ENCODE measurements around the gene RFC2.

The RFC2 gene

DNA sequence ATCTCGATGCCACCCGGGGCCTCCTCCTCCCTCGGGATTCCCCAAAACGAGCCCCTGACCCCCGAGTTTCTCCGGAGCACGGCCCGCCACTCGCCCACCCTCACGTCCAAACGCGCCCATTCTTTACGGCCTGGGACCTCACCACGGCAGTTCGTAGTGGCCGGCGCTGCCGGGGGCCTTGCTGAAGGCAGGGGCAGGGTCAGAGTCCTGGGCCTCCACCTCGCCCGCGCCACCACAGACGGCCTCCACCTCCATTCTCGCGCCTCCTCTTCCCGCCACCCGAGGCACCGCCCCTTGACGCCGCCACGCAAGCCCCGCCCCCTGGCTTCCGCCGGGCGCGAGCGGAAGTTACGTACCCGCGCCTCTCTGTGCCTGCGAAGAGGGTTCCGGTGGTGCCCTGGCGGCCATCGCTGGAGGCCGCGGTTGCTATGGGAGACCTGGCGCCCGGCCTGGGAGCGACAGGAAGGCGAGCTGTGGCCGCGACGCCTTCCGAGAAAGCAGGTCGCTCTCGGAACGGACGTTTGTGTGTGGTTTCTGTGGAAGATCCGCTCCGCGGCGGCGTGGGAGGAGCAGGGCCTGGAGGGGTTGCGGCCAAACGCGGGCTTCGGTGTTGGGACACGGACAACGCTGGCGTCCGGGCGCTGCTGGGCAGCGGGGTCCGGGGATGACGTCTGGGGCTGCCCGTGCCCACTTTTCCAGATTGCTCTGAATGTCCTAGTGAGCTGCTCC is at the start of gene RFC2:
TSS of gene RFC2 (minus strand) at position 271 of the 729 bp plus-strand sequence. CDS start at position 255, 16 bp downstream.
- FAIRE-seq (no peak), DNase-seq (ENCODE audit: insufficient read length, low spot score) (peak; percentile 95)
- TF ChIP-seq POLR2A (IDR thresholded peaks at IDR 0.05; ENCODE audit: low read depth, low read length), result peak; percentile 80

GRCh38 chr7:74302745-74303221 is 48.6 kb upstream of the RFC2 start:
- DNase-seq (ENCODE audit: insufficient read length, low spot score) (no peak), FAIRE-seq (no peak)
- TF ChIP-seq POLR2A (IDR thresholded peaks at IDR 0.05; ENCODE audit: low read depth, low read length), result no peak

GRCh38 chr7:74300926-74301325 is 46.7 kb upstream of the RFC2 start:
- FAIRE-seq (no peak), DNase-seq (ENCODE audit: insufficient read length, low spot score) (no peak)
- no peak for TF ChIP-seq POLR2A (IDR thresholded peaks at IDR 0.05; ENCODE audit: low read depth, low read length)

GRCh38 chr7:74299401-74299800 is 45.2 kb upstream of the RFC2 start:
- no peak for DNase-seq (ENCODE audit: insufficient read length, low spot score)
- no peak for FAIRE-seq
- TF ChIP-seq POLR2A (IDR thresholded peaks at IDR 0.05; ENCODE audit: low read depth, low read length), result no peak

GRCh38 chr7:74297516-74298233 is 43.5 kb upstream of the RFC2 start:
- FAIRE-seq (no peak), DNase-seq (ENCODE audit: insufficient read length, low spot score) (no peak)
- no peak for TF ChIP-seq POLR2A (IDR thresholded peaks at IDR 0.05; ENCODE audit: low read depth, low read length)

DNA sequence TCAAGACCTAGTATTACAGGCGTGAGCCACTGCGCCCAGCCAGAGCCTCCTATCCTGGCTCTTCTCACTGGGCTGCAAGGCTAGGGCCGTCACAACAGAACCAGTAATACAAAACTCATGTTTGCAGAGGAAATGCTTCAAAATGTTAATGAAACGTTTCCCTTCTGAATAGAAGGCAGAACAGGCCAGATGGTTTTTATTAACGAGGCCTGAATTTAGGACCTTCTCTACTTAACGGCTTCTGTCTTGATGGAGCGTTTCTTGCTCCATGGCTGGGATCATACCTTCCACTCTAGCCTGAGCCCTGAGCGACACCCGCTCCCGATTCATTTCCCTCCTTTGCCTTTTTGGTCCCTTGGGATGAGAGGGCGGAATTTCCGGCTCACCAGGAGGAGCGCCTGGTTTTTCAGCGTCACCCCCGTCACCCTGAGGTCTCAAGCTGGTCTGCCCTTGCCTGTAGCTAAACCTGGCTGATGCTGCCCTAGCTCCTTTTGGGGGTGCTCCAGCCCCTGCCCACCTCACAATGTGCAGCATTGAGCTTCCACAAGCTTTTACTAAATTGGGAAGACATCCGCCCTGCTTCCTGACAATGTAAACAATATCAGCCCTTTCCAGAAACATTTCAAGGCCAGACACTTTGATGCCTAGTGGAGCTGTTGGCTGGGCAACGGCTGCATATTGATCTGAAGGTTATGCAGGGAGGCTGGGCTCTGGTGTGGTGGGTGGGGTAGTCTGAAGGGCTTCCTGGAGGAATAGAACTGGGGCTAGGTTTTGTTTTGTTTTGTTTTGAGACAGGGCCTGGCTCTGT is 40.2 kb upstream of the RFC2 start:
- DNase-seq (ENCODE audit: insufficient read length, low spot score) (no peak), FAIRE-seq (no peak)
- no peak for TF ChIP-seq POLR2A (IDR thresholded peaks at IDR 0.05; ENCODE audit: low read depth, low read length)

DNA sequence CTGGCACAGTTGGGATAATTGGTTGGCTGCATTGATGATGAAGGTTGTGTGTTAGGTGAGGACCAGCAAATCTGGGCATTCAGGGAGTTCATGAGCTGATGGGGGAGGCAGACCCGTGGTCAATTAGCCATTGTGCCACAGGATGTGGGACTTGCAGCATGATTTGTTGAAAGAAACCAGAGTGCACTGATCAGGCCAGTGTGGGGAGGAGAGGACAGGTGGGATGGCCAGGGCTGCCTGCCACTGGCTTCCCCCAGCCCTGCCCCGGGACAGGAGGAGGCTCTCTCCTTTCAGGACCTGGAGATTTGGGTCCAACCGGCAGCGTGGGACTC is 39.3 kb upstream of the RFC2 start:
- DNase-seq (ENCODE audit: insufficient read length, low spot score), result no peak
- TF ChIP-seq POLR2A (IDR thresholded peaks at IDR 0.05; ENCODE audit: low read depth, low read length), result no peak
- no peak for FAIRE-seq

DNA sequence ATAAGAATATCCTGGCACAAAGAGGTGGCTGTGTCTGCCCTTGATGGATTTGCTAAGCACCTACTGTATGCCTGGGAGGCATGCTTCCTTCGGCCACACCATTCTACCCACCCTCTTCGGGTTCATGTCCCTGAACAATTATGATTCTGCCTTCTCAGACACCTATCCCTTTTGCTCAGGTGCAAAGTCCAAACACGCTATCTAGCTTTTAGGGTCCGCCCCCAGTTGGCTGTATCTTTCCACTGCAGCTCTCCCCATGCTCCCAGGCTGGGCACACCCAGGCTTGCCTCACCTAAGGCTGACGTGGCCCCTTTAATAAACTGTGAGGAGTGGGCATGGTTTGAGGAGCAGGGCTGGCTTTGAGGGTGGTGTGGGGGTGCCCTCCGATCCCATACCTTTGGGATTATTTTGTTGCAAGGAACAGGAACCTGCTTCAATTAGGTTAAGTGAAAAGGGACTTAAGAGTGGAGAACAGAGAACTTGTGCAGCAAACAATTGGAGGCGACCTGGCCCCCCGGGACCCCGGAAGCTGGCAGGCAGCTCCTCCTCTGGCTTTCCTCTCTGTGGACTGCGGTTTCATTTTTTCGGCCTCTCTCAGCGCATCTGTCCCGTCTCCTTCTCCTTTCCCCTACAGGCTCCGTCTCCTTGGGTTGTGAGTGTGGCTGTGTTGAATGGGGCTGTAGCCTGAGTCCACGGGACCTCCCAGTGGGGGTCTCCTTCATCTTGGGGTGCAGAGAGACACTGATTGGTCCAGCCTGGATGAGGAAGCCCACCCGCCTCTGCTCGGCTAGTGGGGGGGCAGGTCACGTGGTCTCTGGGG is 38.8 kb upstream of the RFC2 start:
- DNase-seq (ENCODE audit: insufficient read length, low spot score) (no peak), FAIRE-seq (no peak)
- TF ChIP-seq POLR2A (IDR thresholded peaks at IDR 0.05; ENCODE audit: low read depth, low read length), result no peak

- FAIRE-seq (no peak), DNase-seq (ENCODE audit: insufficient read length, low spot score) (no peak)
- no peak for TF ChIP-seq POLR2A (IDR thresholded peaks at IDR 0.05; ENCODE audit: low read depth, low read length)
Observed at GRCh38 chr7:74291535-74291934, 37.3 kb upstream of the RFC2 start.

DNA sequence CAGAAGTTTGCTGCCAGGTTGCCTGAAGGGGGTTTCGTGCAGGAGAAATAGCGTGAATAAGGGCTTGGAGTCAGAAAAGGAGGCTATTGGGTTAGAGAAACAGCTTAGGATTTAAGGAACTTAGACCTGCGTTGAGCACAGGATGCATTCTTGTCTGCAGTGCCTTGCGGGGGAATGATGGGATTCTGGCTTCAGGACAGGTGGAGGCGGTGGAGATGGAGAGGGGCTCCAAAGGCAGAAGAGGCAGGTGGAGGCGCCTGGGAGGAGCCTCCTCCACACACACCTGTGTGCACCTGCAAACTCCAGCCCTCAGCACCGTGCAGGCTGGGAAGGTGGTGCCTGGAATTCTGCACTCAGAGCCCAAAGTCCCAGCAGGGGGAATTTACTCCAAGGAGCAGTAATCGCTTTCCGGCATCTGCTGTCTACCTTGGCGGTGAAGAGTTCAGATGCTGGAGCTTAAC is 36.8 kb upstream of the RFC2 start:
- no peak for DNase-seq (ENCODE audit: insufficient read length, low spot score)
- no peak for FAIRE-seq
- TF ChIP-seq POLR2A (IDR thresholded peaks at IDR 0.05; ENCODE audit: low read depth, low read length), result no peak

DNA sequence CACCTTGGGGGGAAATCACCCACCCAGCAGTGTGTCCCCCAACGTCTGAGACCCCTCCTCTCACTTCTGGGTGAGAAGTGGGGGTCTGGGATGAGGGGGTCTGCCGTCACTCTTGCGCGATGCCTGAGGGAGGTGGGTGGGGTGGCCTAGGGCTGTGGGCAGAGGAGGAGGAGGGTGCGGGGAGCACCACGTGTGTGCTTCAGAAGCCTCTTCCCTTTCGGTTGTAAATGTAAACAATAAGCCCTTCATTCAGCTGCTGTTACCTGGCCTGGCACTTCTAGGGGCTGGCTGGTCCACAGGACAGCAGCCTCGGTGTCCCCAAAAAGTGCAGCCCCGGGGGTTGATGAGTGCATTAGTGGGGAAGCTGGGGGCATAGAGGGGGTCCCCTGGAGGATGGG is 36.4 kb upstream of the RFC2 start:
- DNase-seq (ENCODE audit: insufficient read length, low spot score), result no peak
- no peak for TF ChIP-seq POLR2A (IDR thresholded peaks at IDR 0.05; ENCODE audit: low read depth, low read length)
- FAIRE-seq, result no peak

- peak; percentile 71 for DNase-seq (ENCODE audit: insufficient read length, low spot score)
- TF ChIP-seq POLR2A (IDR thresholded peaks at IDR 0.05; ENCODE audit: low read depth, low read length), result peak; percentile 5; the same call in 1 of the 2 replicates
- no peak for FAIRE-seq
Observed at GRCh38 chr7:74289659-74290552, 35.7 kb upstream of the RFC2 start.
